H1 (cell line): ENCODE data around the gene KCNK15. TPM values are rescaled to one million over a fixed set of nuclear protein-coding genes. Genes with fewer than 3 reads are reported as not detected.
A peak's percentile ranks its signal among the peaks of the same experiment; 100 is the strongest.

ENCODE experiments used
- ATF2 ChIP-seq: IDR thresholded peaks from 2 replicates; pipeline ENCODE4 v1.6.1; 2012; ENCODE audit warnings: low read length, inconsistent platforms
- CBX8 ChIP-seq: fragments of 300-800, 300-1000 bp; sonication (generic); IDR thresholded peaks from 2 replicates; pipeline ENCODE4 v1.7.1; 2016; ENCODE audit warnings: low read depth, low read length, borderline replicate concordance
- CEBPB ChIP-seq: IDR thresholded peaks from 2 replicates; pipeline ENCODE4 v1.6.1; 2012; ENCODE audit warnings: low read depth, low read length
- NANOG ChIP-seq: IDR thresholded peaks from 2 replicates; pipeline ENCODE4 v1.6.1; 2011; ENCODE audit warnings: low read length, low read depth, mild to moderate bottlenecking, inconsistent platforms; ENCODE audit not compliant: insufficient read depth, poor library complexity, severe bottlenecking
- SP1 ChIP-seq: IDR thresholded peaks from 2 replicates; pipeline ENCODE4 v1.6.1; 2011; ENCODE audit warnings: low read depth, low read length
- polyA plus RNA-seq, 7 experiments: library from polyadenylated mRNA; depleted of rRNA in 3 of 7; stranded (reverse) in 5 of 7; unstranded in 2 of 7; fragments of >200 nt in 5 of 7; fragments of 200-250 nt in 2 of 7; gene quantifications; 1 replicate in 5 of 7; 2 replicates in 1 of 7; 4 replicates in 1 of 7; pipeline versions ENCODE4 v1.2.1 to v1.2.3, GENCODE V29; 2011 to 2013; ENCODE audit warnings: missing spikeins in 2 of 7, mixed read lengths in 2 of 7
- total RNA-seq: library from RNA; stranded (reverse); fragmentation: NEBNext Ultra II Directional; extraction: Animal tissue kit (Norgen Biotek cat#: 25700); gene quantifications from 2 replicates; pipeline ENCODE4 v1.2.1, GENCODE V29; 2021

KCNK15 gene
- total and polyA plus RNA-seq, 2 of the 8 experiments (the other 6 are each of a cell fraction or from before 2014, with no cell fraction given): 0.24 to 0.33 TPM

GRCh38 chr20:44738813-44739477 is 6.7 kb upstream of the KCNK15 start (continued):
- TF ChIP-seq CBX8 (no peak), SP1 (peak; percentile 64; the same call in 1 of the 2 replicates), NANOG (no peak), ATF2 (no peak), CEBPB (no peak)
